H1 (cell line): Measurements from ENCODE around the gene LHFPL3. TPM values are rescaled to one million over a fixed set of nuclear protein-coding genes. Genes with fewer than 3 reads are reported as not detected.

Experiments
- CTCF ChIA-PET: fragments of 300-600 bp; sonication (Branson Sonifier 250); formaldehyde crosslinking; loops from one replicate; lab custom pipeline; 2021; ENCODE audit not compliant: partially characterized antibody; lab: Charles Lee
- POLR2A ChIA-PET: fragments of 300-600 bp; sonication (Branson Sonifier 250); formaldehyde crosslinking; loops from one replicate; lab custom pipeline; 2021; ENCODE audit warnings: inconsistent platforms; ENCODE audit not compliant: partially characterized antibody; lab: Charles Lee
- DNase-seq, 2 experiments: peaks; one replicate each; pipeline versions ENCODE4 v3.0.0 to v3.0.0-alpha.2; 2010 to 2022; ENCODE audit warnings: low spot score in 2 of 2, low read depth in 1 of 2, mixed read lengths in 1 of 2
- FAIRE-seq: peaks from 2 replicates; lab custom pipeline; 2011; peaks lifted over from hg19 to GRCh38; lab: Jason Lieb, UNC
- H2AFZ ChIP-seq: 2 replicates; pipeline ENCODE4 v1.8.1; 2012; ENCODE audit warnings: low read length, inconsistent platforms
- H2AK5ac ChIP-seq: 2 replicates; pipeline ENCODE4 v1.6.1; 2013; ENCODE audit warnings: low read depth, low read length
- H2BK120ac ChIP-seq: replicated peaks from 2 replicates; pipeline ENCODE3; 2013; ENCODE audit warnings: low read depth, low read length, inconsistent platforms
- H2BK12ac ChIP-seq: 2 replicates; pipeline ENCODE4 v1.6.1; 2013; ENCODE audit warnings: low read depth, low read length
- H2BK15ac ChIP-seq: 2 replicates; pipeline ENCODE4 v1.6.1; 2013; ENCODE audit warnings: low read length
- H2BK20ac ChIP-seq: 2 replicates; pipeline ENCODE4 v1.6.1; 2013; ENCODE audit warnings: low read length
- H2BK5ac ChIP-seq: 2 replicates; pipeline ENCODE4 v1.6.1; 2013; ENCODE audit warnings: low read depth, low read length
- H3K14ac ChIP-seq: 2 replicates; pipeline ENCODE4 v1.6.1; 2013; ENCODE audit warnings: inconsistent platforms; ENCODE audit not compliant: insufficient read length
- H3K18ac ChIP-seq: 2 replicates; pipeline ENCODE4 v1.6.1; 2013; ENCODE audit warnings: low read length; ENCODE audit errors: extremely low read depth
- H3K23ac ChIP-seq: 2 replicates; pipeline ENCODE4 v1.6.1; 2013; ENCODE audit warnings: inconsistent platforms; ENCODE audit not compliant: insufficient read length
- H3K23me2 ChIP-seq: 2 replicates; pipeline ENCODE4 v1.6.1; 2013; ENCODE audit warnings: low read depth, low read length
- H3K27ac ChIP-seq: 2 replicates; pipeline ENCODE4 v1.6.1; 2011; ENCODE audit warnings: low read depth, low read length, inconsistent platforms
- H3K27me3 ChIP-seq, 4 experiments: replicated peaks in 1 of 4; 1 replicate in 1 of 4; 2 replicates in 3 of 4; pipeline versions ENCODE4 v1.6.1 to v1.8.1; 2011 to 2013; ENCODE audit warnings: low read length in 3 of 4, mild to moderate bottlenecking in 3 of 4, inconsistent platforms in 2 of 4, mixed read lengths in 2 of 4, moderate library complexity in 1 of 4; ENCODE audit not compliant: control insufficient read depth in 3 of 4, insufficient read depth in 3 of 4; ENCODE audit errors: extremely low read depth in 1 of 4
- H3K36me3 ChIP-seq, 4 experiments: 2 replicates each; pipeline versions ENCODE4 v1.6.1 to v1.8.1; 2011 to 2013; ENCODE audit warnings: mild to moderate bottlenecking in 4 of 4, low read length in 3 of 4, moderate library complexity in 2 of 4, control low read depth in 1 of 4, inconsistent platforms in 1 of 4; ENCODE audit not compliant: insufficient read depth in 4 of 4, control insufficient read depth in 2 of 4
- H3K4ac ChIP-seq: replicated peaks from 2 replicates; pipeline ENCODE3; 2013; ENCODE audit warnings: low read length, low read depth, mixed read lengths, inconsistent platforms; ENCODE audit not compliant: insufficient read length
- H3K4me1 ChIP-seq, 4 experiments: replicated peaks in 1 of 4; 1 replicate in 1 of 4; 2 replicates in 3 of 4; pipeline versions ENCODE4 v1.6.1 to v1.8.1; 2011 to 2013; ENCODE audit warnings: low read length in 3 of 4, inconsistent platforms in 2 of 4, mixed read lengths in 1 of 4; ENCODE audit not compliant: insufficient read depth in 4 of 4, control insufficient read depth in 3 of 4
- H3K4me2 ChIP-seq, 2 experiments: 2 replicates each; pipeline versions ENCODE4 v1.6.1 to v1.8.1; 2011 to 2013; ENCODE audit warnings: low read depth in 2 of 2, low read length in 2 of 2, control low read depth in 1 of 2, inconsistent platforms in 1 of 2, mild to moderate bottlenecking in 1 of 2; ENCODE audit not compliant: insufficient read depth in 1 of 2
- H3K4me3 ChIP-seq, 4 experiments: fragments of 200-600, 300-600 bp in 1 of 4; sonication (generic), shearing (Covaris generic), sonication (Bioruptor Twin) in 1 of 4; 2 replicates each; pipeline versions ENCODE4 v1.5.1 to v1.8.1; 2011 to 2016; ENCODE audit warnings: low read length in 4 of 4, low read depth in 3 of 4, control low read depth in 2 of 4, inconsistent platforms in 2 of 4, mild to moderate bottlenecking in 2 of 4, mixed read lengths in 1 of 4, moderate library complexity in 1 of 4; ENCODE audit not compliant: insufficient read depth in 2 of 4; ENCODE audit errors: extremely low read depth in 1 of 4
- H3K56ac ChIP-seq: replicated peaks from 2 replicates; pipeline ENCODE3; 2013; ENCODE audit warnings: low read depth, mild to moderate bottlenecking, mixed read lengths, low read length, inconsistent platforms; ENCODE audit not compliant: insufficient read length
- H3K79me1 ChIP-seq: 2 replicates; pipeline ENCODE4 v1.6.1; 2013; ENCODE audit warnings: low read depth, low read length, control low read depth
- H3K79me2 ChIP-seq, 2 experiments: 2 replicates each; pipeline versions ENCODE4 v1.6.1 to v1.8.1; 2012 to 2013; ENCODE audit warnings: low read length in 2 of 2, mild to moderate bottlenecking in 2 of 2, inconsistent platforms in 1 of 2; ENCODE audit not compliant: insufficient read depth in 2 of 2, control insufficient read depth in 1 of 2
- H3K9ac ChIP-seq, 4 experiments: replicated peaks in 1 of 4; 1 replicate in 1 of 4; 2 replicates in 3 of 4; pipeline versions ENCODE4 v1.6.1 to v1.8.1; 2011 to 2013; ENCODE audit warnings: low read depth in 3 of 4, low read length in 3 of 4, control low read depth in 2 of 4, mild to moderate bottlenecking in 2 of 4, moderate library complexity in 2 of 4, inconsistent platforms in 1 of 4; ENCODE audit errors: extremely low read depth in 1 of 4
- H3K9me3 ChIP-seq, 2 experiments: 2 replicates each; pipeline versions ENCODE4 v1.6.1 to v1.8.1; 2012 to 2013; ENCODE audit warnings: mild to moderate bottlenecking in 2 of 2, moderate library complexity in 2 of 2, control low read depth in 1 of 2, inconsistent platforms in 1 of 2, low read depth in 1 of 2, low read length in 1 of 2, mixed read lengths in 1 of 2; ENCODE audit not compliant: insufficient read depth in 2 of 2
- H4K20me1 ChIP-seq, 2 experiments: replicated peaks in 1 of 2; 2 replicates each; pipeline versions ENCODE3 to v1.8.1; 2011 to 2013; ENCODE audit warnings: inconsistent platforms in 2 of 2, low read length in 2 of 2, mild to moderate bottlenecking in 1 of 2; ENCODE audit not compliant: insufficient read depth in 2 of 2, control insufficient read depth in 1 of 2
- H4K5ac ChIP-seq: 2 replicates; pipeline ENCODE4 v1.6.1; 2013; ENCODE audit warnings: low read length, low read depth, mixed read lengths, inconsistent platforms; ENCODE audit not compliant: insufficient read length
- H4K8ac ChIP-seq: 2 replicates; pipeline ENCODE4 v1.8.0; 2013; ENCODE audit warnings: mild to moderate bottlenecking, moderate library complexity, low read length, inconsistent platforms; ENCODE audit not compliant: insufficient read depth; ENCODE audit errors: extremely low read depth
- H4K91ac ChIP-seq: replicated peaks from 2 replicates; pipeline ENCODE3; 2013; ENCODE audit warnings: low read length, mixed read lengths, inconsistent platforms; ENCODE audit not compliant: insufficient read length
- CEBPB ChIP-seq: IDR thresholded peaks from 2 replicates; pipeline ENCODE4 v1.6.1; 2012; ENCODE audit warnings: low read depth, low read length
- EP300 ChIP-seq, 2 experiments: IDR thresholded peaks; 1 replicate in 1 of 2; 2 replicates in 1 of 2; pipeline ENCODE4 v1.6.1; 2011 to 2012; ENCODE audit warnings: low read depth in 2 of 2, low read length in 2 of 2, mild to moderate bottlenecking in 2 of 2, borderline replicate concordance in 1 of 2, inconsistent platforms in 1 of 2, moderate library complexity in 1 of 2
- HDAC2 ChIP-seq, 2 experiments: fragments of 300-600 bp in 1 of 2; sonication (generic) in 1 of 2; IDR thresholded peaks; 2 replicates each; pipeline ENCODE4 v1.6.1; 2011 to 2012; ENCODE audit warnings: low read depth in 2 of 2, low read length in 2 of 2, mild to moderate bottlenecking in 2 of 2, moderate library complexity in 2 of 2, borderline replicate concordance in 1 of 2, inconsistent platforms in 1 of 2
- SP1 ChIP-seq: IDR thresholded peaks from 2 replicates; pipeline ENCODE4 v1.6.1; 2011; ENCODE audit warnings: low read depth, low read length
- TEAD4 ChIP-seq: IDR thresholded peaks from 2 replicates; pipeline ENCODE4 v1.6.1; 2012; ENCODE audit warnings: low read depth, low read length, inconsistent platforms, mixed read lengths
- WGBS, 2 experiments: shearing (Covaris generic) in 1 of 2; methylation state at CpG; one replicate each; pipeline versions ENCODE4 v1.1.6 to v1.1.7; 2013 to 2015; ENCODE audit warnings: low lambda C conversion rate in 2 of 2, mixed read lengths in 2 of 2, inconsistent platforms in 1 of 2, low coverage in 1 of 2, missing lambda C conversion rate in 1 of 2; ENCODE audit not compliant: insufficient replicate concordance in 2 of 2, insufficient coverage in 1 of 2, insufficient read length in 1 of 2; ENCODE audit errors: extremely low coverage in 1 of 2, missing lambda C conversion rate in 1 of 2; 5-methylcytosine and 5-hydroxymethylcytosine counted together
- polyA plus RNA-seq, 7 experiments: library from polyadenylated mRNA; depleted of rRNA in 3 of 7; stranded (reverse) in 5 of 7; unstranded in 2 of 7; fragments of >200 nt in 5 of 7; fragments of 200-250 nt in 2 of 7; gene quantifications; 1 replicate in 5 of 7; 2 replicates in 1 of 7; 4 replicates in 1 of 7; pipeline versions ENCODE4 v1.2.1 to v1.2.3, GENCODE V29; 2011 to 2013; ENCODE audit warnings: missing spikeins in 2 of 7, mixed read lengths in 2 of 7
- total RNA-seq: library from RNA; stranded (reverse); fragmentation: NEBNext Ultra II Directional; extraction: Animal tissue kit (Norgen Biotek cat#: 25700); gene quantifications from 2 replicates; pipeline ENCODE4 v1.2.1, GENCODE V29; 2021
- TF ChIP-seq, protein P1 (sequence below), 3 experiments: IDR thresholded peaks; 1 replicate in 2 of 3; 2 replicates in 1 of 3; pipeline versions ENCODE4 v1.5.1 to v1.6.1; 2011; ENCODE audit warnings: low read length in 3 of 3, mild to moderate bottlenecking in 3 of 3, inconsistent platforms in 2 of 3, low read depth in 1 of 3, moderate library complexity in 1 of 3; ENCODE audit not compliant: insufficient read depth in 1 of 3; ENCODE audit errors: control extremely low read depth in 1 of 3

The LHFPL3 gene
- total and polyA plus RNA-seq, 2 of the 8 experiments (the other 6 are each of a cell fraction or from before 2014, with no cell fraction given) = 0.24 to 0.50 TPM

DNA sequence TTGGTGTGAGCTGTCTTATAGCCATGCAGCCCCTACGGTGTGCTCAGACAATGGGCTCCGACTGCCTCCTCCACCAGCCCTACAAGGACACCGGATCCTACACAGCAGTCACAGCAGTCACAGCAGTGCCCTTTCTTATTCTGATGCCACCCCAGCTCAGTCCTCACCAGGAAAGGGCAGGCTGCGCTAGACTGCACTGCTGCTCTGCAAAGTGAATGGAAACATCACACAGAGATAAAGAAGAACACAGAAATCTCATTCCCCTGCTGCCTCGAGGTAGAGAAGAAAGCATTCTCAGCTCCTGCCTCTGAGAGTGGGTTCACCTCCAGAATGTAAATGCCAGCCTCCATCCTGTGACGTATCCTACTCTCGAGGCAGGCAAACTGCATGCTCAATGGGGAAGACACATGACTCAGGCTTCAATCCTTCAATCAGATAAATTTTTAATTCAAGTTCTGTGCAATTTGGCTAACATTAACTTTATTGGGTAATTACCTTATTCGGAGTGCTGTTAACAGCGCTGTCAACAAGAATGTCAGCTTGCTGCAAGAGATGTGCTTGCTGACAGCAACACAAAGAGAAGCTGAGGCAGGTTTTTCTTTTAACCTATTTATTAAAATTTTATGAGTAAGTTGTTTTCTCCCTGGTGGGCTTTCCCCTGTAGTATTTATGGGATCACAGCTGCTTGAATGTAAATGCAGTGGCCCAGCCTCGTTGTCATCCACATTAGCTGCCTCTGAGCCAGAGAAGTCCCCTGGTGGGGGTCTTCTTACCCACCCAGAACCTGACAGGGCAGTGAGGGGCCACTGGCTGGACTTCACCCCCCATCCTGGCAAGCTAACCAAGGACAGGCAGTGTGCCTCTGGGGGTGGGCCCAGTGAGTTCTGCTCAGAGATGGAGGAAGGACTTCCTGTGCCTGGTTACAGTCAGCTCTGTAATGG lies 444.3 kb downstream of the LHFPL3 start:
- H4K5ac ChIP-seq = peak overlapping the region; percentile 6
- H3K14ac ChIP-seq = no peak overlapping the region
- DNase-seq (peak; percentile 67 to 70), FAIRE-seq (peak; percentile 94)
- H2BK120ac ChIP-seq = peak overlapping the region; percentile 44
- peak overlapping the region; percentile 44 for H3K18ac ChIP-seq
- no peaks in the 10 kb centered on the region for H3K36me3 ChIP-seq
- H3K9ac ChIP-seq = no peak overlapping the region
- no peaks in the 10 kb centered on the region for H3K9me3 ChIP-seq
- peak overlapping the region; percentile 32 for H3K4ac ChIP-seq
- H2AFZ ChIP-seq = no peak overlapping the region
- H3K27me3 ChIP-seq = no peaks in the 10 kb centered on the region
- H3K79me2 ChIP-seq = no peaks in the 10 kb centered on the region
- CTCF ChIA-PET = interaction anchor here (0.5 to 1.8 kb wide), 14 partner anchors 9 to 510 kb away, joined by 3 to 13 read pairs (median 3); no protein-coding TSS in a partner anchor
- H3K23me2 ChIP-seq = no peaks in the 10 kb centered on the region
- POLR2A ChIA-PET = interaction anchor here (0.8 kb wide), 1 partner anchor 13 kb away, joined by 3 read pairs; no protein-coding TSS in a partner anchor
- H4K8ac ChIP-seq = no peak overlapping the region
- 20% methylated on average over 10 of the region's 10 CpGs; no CpG with 5 or more reads in 1 of the 2 experiments for WGBS, 2 experiments
- 0 out of 2 replicates have a peak overlapping the region, but pooled peaks have one; percentile 35 for H2BK12ac ChIP-seq
- peak overlapping the region in 1 of 4 experiments; percentile 28; a peak in 4 of 8 replicates for H3K4me3 ChIP-seq
- no peak overlapping the region; the same call in 1 of the 2 replicates for H3K27ac ChIP-seq
- H2AK5ac ChIP-seq = no peak overlapping the region
- no peak overlapping the region; the same call in 1 of the 2 replicates for H2BK20ac ChIP-seq
- peaks cover 3 to 17% (median 5%) of the 10 kb centered on the region in 4 experiments; a peak in 6 of 7 replicates for H3K4me1 ChIP-seq
- H3K23ac ChIP-seq = no peak overlapping the region
- peak overlapping the region; percentile 4 to 45 for H3K4me2 ChIP-seq
- H4K20me1 ChIP-seq = no peaks in the 10 kb centered on the region
- H2BK15ac ChIP-seq = no peak overlapping the region
- H2BK5ac ChIP-seq = peak overlapping the region; percentile 28; the same call in 1 of the 2 replicates
- H3K56ac ChIP-seq = no peak overlapping the region
- no peaks in the 10 kb centered on the region for H3K79me1 ChIP-seq
- peak overlapping the region; percentile 27 for H4K91ac ChIP-seq
- no peak for TF ChIP-seq CEBPB
- TF ChIP-seq SP1 = 0 out of 2 replicates have a peak, but pooled peaks have one; percentile 19
- peak; percentile 81 to 98; a peak in 3 of 4 replicates for TF ChIP-seq HDAC2 (IDR thresholded peaks at IDR 0.05; ENCODE audit: borderline replicate concordance in 1 of 2, low read depth in 2 of 2, low read length in 2 of 2)
- TF ChIP-seq, protein P1, sequence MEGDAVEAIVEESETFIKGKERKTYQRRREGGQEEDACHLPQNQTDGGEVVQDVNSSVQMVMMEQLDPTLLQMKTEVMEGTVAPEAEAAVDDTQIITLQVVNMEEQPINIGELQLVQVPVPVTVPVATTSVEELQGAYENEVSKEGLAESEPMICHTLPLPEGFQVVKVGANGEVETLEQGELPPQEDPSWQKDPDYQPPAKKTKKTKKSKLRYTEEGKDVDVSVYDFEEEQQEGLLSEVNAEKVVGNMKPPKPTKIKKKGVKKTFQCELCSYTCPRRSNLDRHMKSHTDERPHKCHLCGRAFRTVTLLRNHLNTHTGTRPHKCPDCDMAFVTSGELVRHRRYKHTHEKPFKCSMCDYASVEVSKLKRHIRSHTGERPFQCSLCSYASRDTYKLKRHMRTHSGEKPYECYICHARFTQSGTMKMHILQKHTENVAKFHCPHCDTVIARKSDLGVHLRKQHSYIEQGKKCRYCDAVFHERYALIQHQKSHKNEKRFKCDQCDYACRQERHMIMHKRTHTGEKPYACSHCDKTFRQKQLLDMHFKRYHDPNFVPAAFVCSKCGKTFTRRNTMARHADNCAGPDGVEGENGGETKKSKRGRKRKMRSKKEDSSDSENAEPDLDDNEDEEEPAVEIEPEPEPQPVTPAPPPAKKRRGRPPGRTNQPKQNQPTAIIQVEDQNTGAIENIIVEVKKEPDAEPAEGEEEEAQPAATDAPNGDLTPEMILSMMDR (IDR thresholded peaks at IDR 0.05; ENCODE audit: control extremely low read depth in 1 of 3, insufficient read depth in 1 of 3, low read depth in 1 of 3, low read length in 3 of 3) = peak; percentile 11 to 33 (median 12); a peak in 3 of 4 replicates
- TF ChIP-seq TEAD4 = peak; percentile 50; the same call in 1 of the 2 replicates
- TF ChIP-seq EP300 (IDR thresholded peaks at IDR 0.05; ENCODE audit: borderline replicate concordance in 1 of 2, low read depth in 2 of 2, low read length in 2 of 2) = peak in 1 of 2 experiments; percentile 91; a peak in 1 of 3 replicates
